Spleen (tissue), 11 donors: ENCODE measurements around the gene NBPF3. TPM values are rescaled to one million over a fixed set of nuclear protein-coding genes. Genes with fewer than 3 reads are reported as not detected.
"Not testable (repeated sequence)": the region's sequence is repeated elsewhere in the genome, so short reads cannot be mapped to it uniquely, and the experiment has no call there.

ENCODE experiments used
- DNase-seq: peaks from one replicate; pipeline ENCODE4 v3.0.0-alpha.2; 2020
- H3K27ac ChIP-seq, 8 donors: fragments of 200-600 bp; sonication (generic) in 7 of 8; 1 replicate in 4 of 8; 2 replicates in 4 of 8; pipeline versions ENCODE4 v1.5.0 to v1.8.0; 2016 to 2021; ENCODE audit warnings: inconsistent platforms in 4 of 8, mild to moderate bottlenecking in 4 of 8, moderate library complexity in 1 of 8
- H3K27me3 ChIP-seq, 7 donors: fragments of 200-600 bp; sonication (generic) in 6 of 7; replicated peaks in 1 of 7; 1 replicate in 4 of 7; 2 replicates in 3 of 7; pipeline versions ENCODE4 v1.5.0 to v1.8.0; 2016 to 2021; ENCODE audit warnings: inconsistent platforms in 3 of 7, mild to moderate bottlenecking in 1 of 7
- H3K36me3 ChIP-seq, 6 donors: fragments of 200-600 bp; sonication (generic) in 5 of 6; 1 replicate in 4 of 6; 2 replicates in 2 of 6; pipeline versions ENCODE4 v1.5.0 to v1.8.0; 2016 to 2021; ENCODE audit warnings: inconsistent platforms in 2 of 6
- H3K4me1 ChIP-seq, 6 donors: fragments of 200-600 bp; sonication (generic) in 5 of 6; 1 replicate in 3 of 6; 2 replicates in 3 of 6; pipeline versions ENCODE4 v1.5.0 to v1.8.0; 2016 to 2021; ENCODE audit warnings: inconsistent platforms in 3 of 6
- H3K4me3 ChIP-seq, 8 donors: fragments of 200-600 bp; sonication (generic) in 7 of 8; 1 replicate in 4 of 8; 2 replicates in 4 of 8; pipeline versions ENCODE4 v1.5.0 to v1.8.0; 2016 to 2021; ENCODE audit warnings: inconsistent platforms in 4 of 8, mild to moderate bottlenecking in 4 of 8, moderate library complexity in 2 of 8
- H3K9me3 ChIP-seq, 8 donors: fragments of 200-600 bp; sonication (generic) in 7 of 8; 1 replicate in 4 of 8; 2 replicates in 4 of 8; pipeline versions ENCODE4 v1.5.0 to v1.8.0; 2016 to 2021; ENCODE audit warnings: inconsistent platforms in 4 of 8
- POLR2A ChIP-seq, 3 donors: fragments of 450-650 bp; IDR thresholded peaks; one replicate each; pipeline ENCODE4 v1.5.1; 2017; ENCODE audit warnings: antibody characterized with exemption in 3 of 3, mild to moderate bottlenecking in 1 of 3
- POLR2AphosphoS5 ChIP-seq, 3 donors: sonication (generic); formaldehyde crosslinking; IDR thresholded peaks; one replicate each; pipeline ENCODE4 v1.5.1; 2017; ENCODE audit warnings: antibody characterized with exemption in 3 of 3
- WGBS, 5 donors: extraction: QIAGEN DNeasy Blood & Tissue Kit in 3 of 5; methylation state at CpG; one replicate each; pipeline versions ENCODE4 v1.1.5 to v1.1.7; 2013 to 2018; 5-methylcytosine and 5-hydroxymethylcytosine counted together
- intact Hi-C: fragments of 100-400 bp; cut with DNase I; formaldehyde crosslinking; loops from one replicate; pipeline ENCODE4 v1.15.0; 2023; ENCODE audit warnings: low total_unique reads
- polyA plus RNA-seq, 3 donors: library from polyadenylated mRNA; stranded (reverse); fragments of 200-250 nt; gene quantifications; one replicate each; pipeline ENCODE4 v1.2.1, GENCODE V29; 2013
- total RNA-seq, 7 donors: library from RNA; depleted of rRNA in 3 of 7; stranded (reverse); fragments of >200 nt in 3 of 7; fragmentation: NEBNext Ultra II Directional in 4 of 7; extraction: Animal tissue kit (Norgen Biotek cat#: 25700) in 4 of 7; gene quantifications; one replicate each; pipeline versions ENCODE4 v1.1.0 to v1.2.1, GENCODE V29; 2016 to 2021
- TF ChIP-seq, protein P1 (sequence below), 11 experiments: fragments of 200-600 bp in 7 of 11; fragments of 450-650 bp in 4 of 11; sonication (generic) in 4 of 11; IDR thresholded peaks in 8 of 11; conservative IDR thresholded peaks in 3 of 11; 1 replicate in 7 of 11; 2 replicates in 4 of 11; pipeline versions ENCODE4 v1.4.0 to v1.8.0; 2016 to 2021; ENCODE audit warnings: antibody characterized with exemption in 11 of 11, inconsistent platforms in 4 of 11, mild to moderate bottlenecking in 1 of 11
- donor health status: healthy with polysubstance abuse.
- donor health status: DM: no; HTN: no; CAD: no; lungs with moderate emphysema.
- donor health status: DM: no; HTN: no; CAD: no.
- donor health status: Bipolar disorder and iron deficiency.
- donor health status: healthy.
- donor health status: DM: no; HTN: no; CAD: no.
- donor health status: DM: yes; HTN: yes; CAD: no.

The NBPF3 gene
- total and polyA plus RNA-seq, 10 donors = 0.49 to 18.6 (median 9.2) TPM

GRCh38 chr1:21451981-21452411 lies 12.1 kb downstream of the NBPF3 start:
- Histone ChIP-seq H3K4me3 (no peak overlapping the region), H3K4me1 (peaks cover 0 to 9% (median 0%) of the 10 kb centered on the region in 6 donors), H3K27ac (no peak overlapping the region), H3K9me3 (no peaks in the 10 kb centered on the region), H3K36me3 (peaks cover 0 to 22% (median 0%) of the 10 kb centered on the region in 6 donors), H3K27me3 (no peaks in the 10 kb centered on the region)
- intact Hi-C loops = no loop called here
- TF ChIP-seq POLR2AphosphoS5 (IDR thresholded peaks at IDR 0.05) = no peak
- TF ChIP-seq POLR2A (IDR thresholded peaks at IDR 0.05) = no peak
- TF ChIP-seq, protein P1, sequence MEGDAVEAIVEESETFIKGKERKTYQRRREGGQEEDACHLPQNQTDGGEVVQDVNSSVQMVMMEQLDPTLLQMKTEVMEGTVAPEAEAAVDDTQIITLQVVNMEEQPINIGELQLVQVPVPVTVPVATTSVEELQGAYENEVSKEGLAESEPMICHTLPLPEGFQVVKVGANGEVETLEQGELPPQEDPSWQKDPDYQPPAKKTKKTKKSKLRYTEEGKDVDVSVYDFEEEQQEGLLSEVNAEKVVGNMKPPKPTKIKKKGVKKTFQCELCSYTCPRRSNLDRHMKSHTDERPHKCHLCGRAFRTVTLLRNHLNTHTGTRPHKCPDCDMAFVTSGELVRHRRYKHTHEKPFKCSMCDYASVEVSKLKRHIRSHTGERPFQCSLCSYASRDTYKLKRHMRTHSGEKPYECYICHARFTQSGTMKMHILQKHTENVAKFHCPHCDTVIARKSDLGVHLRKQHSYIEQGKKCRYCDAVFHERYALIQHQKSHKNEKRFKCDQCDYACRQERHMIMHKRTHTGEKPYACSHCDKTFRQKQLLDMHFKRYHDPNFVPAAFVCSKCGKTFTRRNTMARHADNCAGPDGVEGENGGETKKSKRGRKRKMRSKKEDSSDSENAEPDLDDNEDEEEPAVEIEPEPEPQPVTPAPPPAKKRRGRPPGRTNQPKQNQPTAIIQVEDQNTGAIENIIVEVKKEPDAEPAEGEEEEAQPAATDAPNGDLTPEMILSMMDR (IDR thresholded peaks at IDR 0.05 in 8 of 11, conservative IDR thresholded peaks at IDR 0.05 in 3 of 11) = no peak
- DNase-seq = no peak
- WGBS, 5 donors = 59 to 91% (median 84%) methylated on average over 2 of the region's 2 CpGs

DNA sequence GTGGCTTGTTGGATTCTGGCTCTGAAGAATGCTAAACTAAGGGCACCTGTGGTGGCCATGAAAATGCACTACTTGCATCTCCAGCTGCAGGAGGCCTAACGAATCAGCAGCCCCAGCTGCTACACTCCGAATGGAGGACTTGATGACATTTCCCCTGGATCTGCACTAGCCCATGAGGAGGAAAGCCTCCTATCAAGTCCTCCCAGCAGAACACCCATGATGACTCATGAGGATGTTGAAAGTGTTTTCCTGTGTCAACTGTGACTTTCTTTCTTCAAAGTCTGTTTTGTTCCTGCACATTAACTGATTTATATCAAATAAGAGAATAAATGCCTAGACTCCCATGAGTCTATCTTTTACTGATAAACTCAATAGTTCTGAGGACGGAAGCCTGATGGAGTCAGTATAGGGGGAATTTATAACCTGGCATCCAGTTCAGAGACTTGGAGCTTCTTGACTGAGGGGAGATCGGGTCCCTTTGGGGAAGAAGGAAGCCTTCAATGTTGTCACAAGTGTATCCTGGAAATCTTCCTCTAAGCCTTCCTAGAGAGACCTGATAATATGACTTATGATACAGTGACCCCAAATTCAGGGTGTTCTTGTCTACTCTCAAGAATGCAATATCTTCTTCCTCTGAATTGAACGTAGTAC lies 14.2 kb downstream of the NBPF3 start:
- H3K4me1 ChIP-seq, H3K27ac ChIP-seq, H3K4me3 ChIP-seq, DNase-seq, H3K27me3 ChIP-seq, intact Hi-C loops, H3K9me3 ChIP-seq: not testable (repeated sequence)
- H3K36me3 ChIP-seq = peaks cover 0 to 18% (median 0%) of the 10 kb centered on the region in 6 donors
- WGBS, 5 donors = 40 to 60% (median 54%) methylated on average over 5 of the region's 5 CpGs

DNA sequence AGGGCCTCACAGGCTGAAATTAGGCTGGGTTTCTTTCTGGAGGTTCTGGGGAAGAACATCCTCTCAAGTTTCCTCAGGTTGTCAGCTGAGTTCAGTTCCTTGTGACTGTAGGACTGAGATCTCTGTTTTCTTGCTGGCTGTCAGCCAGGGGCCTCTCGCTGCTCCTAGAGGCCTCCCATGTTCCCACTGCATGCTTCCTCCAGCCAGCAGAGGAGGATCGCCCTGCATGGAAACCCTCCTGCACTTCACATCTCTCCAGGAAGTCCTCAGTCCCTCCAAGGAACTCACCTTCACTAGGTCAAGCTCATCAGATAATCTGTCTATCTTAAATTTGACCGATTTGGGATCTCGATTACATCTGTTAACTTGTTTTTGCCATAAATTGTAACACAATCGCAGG lies 15.0 kb downstream of the NBPF3 start:
- not testable (repeated sequence) for H3K27ac ChIP-seq

DNA sequence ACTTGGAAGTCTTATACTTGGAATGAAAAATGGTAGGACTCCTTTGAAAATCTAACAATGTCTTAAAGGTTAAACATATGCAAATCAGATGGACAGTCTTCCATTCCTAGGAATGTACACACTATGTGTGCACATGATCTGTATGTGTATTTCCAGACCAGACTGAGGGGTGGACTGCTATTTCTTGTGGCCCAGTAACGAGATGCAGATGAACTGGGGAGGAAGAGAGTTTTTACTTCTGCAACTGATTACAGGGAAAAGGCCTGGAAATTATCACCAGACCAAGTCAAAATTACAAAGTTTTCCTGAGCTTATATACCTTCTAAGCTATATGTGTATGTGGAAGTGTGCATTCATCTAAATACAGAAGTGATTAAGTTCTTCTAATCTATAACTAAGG lies 17.7 kb downstream of the NBPF3 start:
- peaks cover 0 to 9% (median 0%) of the 10 kb centered on the region in 6 donors for H3K4me1 ChIP-seq
- intact Hi-C loops = no loop called here
- no peak overlapping the region for H3K27ac ChIP-seq
- H3K27me3 ChIP-seq = no peaks in the 10 kb centered on the region
- H3K36me3 ChIP-seq = peaks cover 0 to 12% (median 0%) of the 10 kb centered on the region in 6 donors
- TF ChIP-seq, protein P1 (IDR thresholded peaks at IDR 0.05 in 8 of 11, conservative IDR thresholded peaks at IDR 0.05 in 3 of 11) = no peak
- no peak for TF ChIP-seq POLR2A (IDR thresholded peaks at IDR 0.05)
- TF ChIP-seq POLR2AphosphoS5 (IDR thresholded peaks at IDR 0.05) = no peak
- DNase-seq = no peak
- 82 to 98% (median 95%) methylated on average over 1 of the region's 1 CpG for WGBS, 5 donors
- no peaks in the 10 kb centered on the region for H3K9me3 ChIP-seq
- H3K4me3 ChIP-seq = no peak overlapping the region

More for the DNA sequence above, 15.0 kb downstream of the NBPF3 start:
- DNase-seq, H3K4me1 ChIP-seq, intact Hi-C loops, H3K4me3 ChIP-seq, H3K9me3 ChIP-seq, H3K27me3 ChIP-seq: not testable (repeated sequence)
- 76 to 99% (median 80%) methylated on average over 4 to 5 of the region's 5 CpGs for WGBS, 5 donors
- peaks cover 0 to 18% (median 0%) of the 10 kb centered on the region in 6 donors for H3K36me3 ChIP-seq

- H3K27ac ChIP-seq, H3K4me3 ChIP-seq, intact Hi-C loops, H3K36me3 ChIP-seq, H3K27me3 ChIP-seq, DNase-seq, H3K4me1 ChIP-seq, H3K9me3 ChIP-seq: not testable (repeated sequence)
Observed at GRCh38 chr1:21465127-21465526, 25.2 kb downstream of the NBPF3 start.

- H3K27me3 ChIP-seq, intact Hi-C loops, DNase-seq, H3K27ac ChIP-seq, H3K4me1 ChIP-seq, H3K4me3 ChIP-seq, H3K9me3 ChIP-seq: not testable (repeated sequence)
- H3K36me3 ChIP-seq = peaks cover 0 to 26% (median 0%) of the 10 kb centered on the region in 6 donors
- 77 to 92% (median 87%) methylated on average over 4 of the region's 4 CpGs for WGBS, 5 donors
Observed at GRCh38 chr1:21467946-21468345, 28.0 kb downstream of the NBPF3 start.
